ENCODE measurements around the gene PCBP3. TPM values are rescaled to one million over a fixed set of nuclear protein-coding genes. Genes with fewer than 3 reads are reported as not detected.

Gene PCBP3
- total and polyA plus RNA-seq, 2 of the 8 experiments (the other 6 are each of a cell fraction or from before 2014, with no cell fraction given) = 3.5 to 6.3 TPM

DNA sequence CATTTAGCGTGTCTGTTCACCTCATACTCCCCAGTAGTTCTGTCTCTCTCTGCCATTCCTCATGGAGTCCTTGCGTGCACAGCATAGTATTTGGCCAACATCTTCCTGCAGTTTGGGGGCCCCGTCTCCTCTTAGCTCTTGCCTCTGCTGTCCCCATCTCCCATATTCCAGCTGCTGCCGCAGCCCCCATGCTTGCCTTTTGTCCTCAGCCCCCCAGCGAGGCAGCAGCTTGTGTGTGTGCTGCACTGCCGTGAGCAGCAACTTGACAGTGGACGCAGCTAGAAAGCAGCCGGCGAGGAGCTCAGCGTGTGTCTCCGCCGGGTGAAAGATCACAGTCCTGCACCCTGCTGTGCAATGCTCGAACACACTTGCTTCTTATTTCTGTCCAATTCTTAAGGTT lies 173.8 kb downstream of the PCBP3 start:
- no peak overlapping the region for H3K4ac ChIP-seq (replicated peaks; ENCODE audit: insufficient read length, low read depth, low read length)
- 73% methylated on average over 13 of the region's 13 CpGs; no CpG with 5 or more reads in 1 of the 2 experiments for WGBS, 2 experiments (ENCODE audit: extremely low coverage in 1 of 2, insufficient coverage in 1 of 2, insufficient read length in 1 of 2, insufficient replicate concordance in 2 of 2, low coverage in 1 of 2, low lambda C conversion rate in 2 of 2, missing lambda C conversion rate in 1 of 2)
- H2BK5ac ChIP-seq (ENCODE audit: low read depth, low read length) = no peak overlapping the region
- no peak overlapping the region for H3K56ac ChIP-seq (replicated peaks; ENCODE audit: insufficient read length, low read depth, low read length)
- H2AFZ ChIP-seq (ENCODE audit: low read length) = no peak overlapping the region
- H4K91ac ChIP-seq (replicated peaks; ENCODE audit: insufficient read length, low read length) = no peak overlapping the region
- no peaks in the 10 kb centered on the region for H3K79me1 ChIP-seq (ENCODE audit: low read depth, low read length)
- DNase-seq (ENCODE audit: low read depth in 1 of 2, low spot score in 2 of 2) (no peak), FAIRE-seq (no peak)
- no peak overlapping the region for H3K23ac ChIP-seq (ENCODE audit: insufficient read length)
- H3K27me3 ChIP-seq (replicated peaks in 1 of 4; ENCODE audit: control insufficient read depth in 3 of 4, extremely low read depth in 1 of 4, insufficient read depth in 3 of 4, low read length in 3 of 4) = no peaks in the 10 kb centered on the region
- no peak overlapping the region for H3K4me2 ChIP-seq (ENCODE audit: insufficient read depth in 1 of 2, low read depth in 2 of 2, low read length in 2 of 2)
- no peak overlapping the region for H3K14ac ChIP-seq (ENCODE audit: insufficient read length)
- ChIA-PET CTCF (ENCODE audit: partially characterized antibody) (interaction anchor here (0.8 to 1.5 kb wide), 3 partner anchors 46 to 220 kb away, joined by 3 read pairs; no protein-coding TSS in a partner anchor), POLR2A (ENCODE audit: partially characterized antibody) (no interaction called here)
- no peak overlapping the region for H3K9ac ChIP-seq (replicated peaks in 1 of 4; ENCODE audit: extremely low read depth in 1 of 4, low read depth in 3 of 4, low read length in 3 of 4)
- H4K20me1 ChIP-seq (replicated peaks in 1 of 2; ENCODE audit: control insufficient read depth in 1 of 2, insufficient read depth in 2 of 2, low read length in 2 of 2) = peaks cover 0 to 2% of the 10 kb centered on the region in 2 experiments
- H3K18ac ChIP-seq (ENCODE audit: extremely low read depth, low read length) = no peak overlapping the region
- H4K8ac ChIP-seq (ENCODE audit: extremely low read depth, insufficient read depth, low read length) = no peak overlapping the region
- H2BK20ac ChIP-seq (ENCODE audit: low read length) = no peak overlapping the region
- H3K4me3 ChIP-seq (ENCODE audit: extremely low read depth in 1 of 4, insufficient read depth in 2 of 4, low read depth in 3 of 4, low read length in 4 of 4) = no peak overlapping the region
- H3K36me3 ChIP-seq (ENCODE audit: control insufficient read depth in 2 of 4, insufficient read depth in 4 of 4, low read length in 3 of 4) = no peaks in the 10 kb centered on the region
- H2BK12ac ChIP-seq (ENCODE audit: low read depth, low read length) = no peak overlapping the region
- H2BK120ac ChIP-seq (replicated peaks; ENCODE audit: low read depth, low read length) = no peak overlapping the region
- H2BK15ac ChIP-seq (ENCODE audit: low read length) = no peak overlapping the region
- H3K23me2 ChIP-seq (ENCODE audit: low read depth, low read length) = peaks cover 5% of the 10 kb centered on the region; the same call in 1 of the 2 replicates
- no peaks in the 10 kb centered on the region for H3K79me2 ChIP-seq (ENCODE audit: control insufficient read depth in 1 of 2, insufficient read depth in 2 of 2, low read length in 2 of 2)
- no peak overlapping the region for H3K27ac ChIP-seq (ENCODE audit: low read depth, low read length)
- H3K4me1 ChIP-seq (replicated peaks in 1 of 4; ENCODE audit: control insufficient read depth in 3 of 4, insufficient read depth in 4 of 4, low read length in 3 of 4) = peaks cover 0 to 8% (median 1%) of the 10 kb centered on the region in 4 experiments; a peak in 2 of 7 replicates
- H2AK5ac ChIP-seq (ENCODE audit: low read depth, low read length) = no peak overlapping the region
- no peaks in the 10 kb centered on the region for H3K9me3 ChIP-seq (ENCODE audit: insufficient read depth in 2 of 2, low read depth in 1 of 2, low read length in 1 of 2)
- no peak overlapping the region for H4K5ac ChIP-seq (ENCODE audit: insufficient read length, low read depth, low read length)
- TF ChIP-seq POLR2AphosphoS5 (IDR thresholded peaks at IDR 0.05; ENCODE audit: low read depth, low read length) (no peak), KDM4A (IDR thresholded peaks at IDR 0.05; ENCODE audit: low read depth, low read length, severe bottlenecking) (no peak), CEBPB (IDR thresholded peaks at IDR 0.05; ENCODE audit: low read depth, low read length) (no peak), KDM1A (IDR thresholded peaks at IDR 0.05; ENCODE audit: borderline replicate concordance, low read length) (no peak), NANOG (IDR thresholded peaks at IDR 0.05; ENCODE audit: insufficient read depth, low read depth, low read length, poor library complexity, severe bottlenecking) (no peak), CTBP2 (IDR thresholded peaks at IDR 0.05; ENCODE audit: borderline replicate concordance, insufficient read depth, insufficient read length, low read length) (no peak), NRF1 (IDR thresholded peaks at IDR 0.05; ENCODE audit: low read depth, low read length) (no peak), CHD1 (IDR thresholded peaks at IDR 0.05; ENCODE audit: low read depth, low read length) (no peak), CREB1 (IDR thresholded peaks at IDR 0.05) (no peak), POU5F1 (IDR thresholded peaks at IDR 0.05; ENCODE audit: low read depth, low read length) (no peak), SP1 (IDR thresholded peaks at IDR 0.05; ENCODE audit: low read depth, low read length) (no peak), RNF2 (IDR thresholded peaks at IDR 0.05; ENCODE audit: borderline replicate concordance, low read depth, low read length, missing control alignments, poor library complexity, severe bottlenecking) (no peak), SP2 (IDR thresholded peaks at IDR 0.05; ENCODE audit: low read length) (no peak), SIRT6 (IDR thresholded peaks at IDR 0.05; ENCODE audit: low read length) (no peak), YY1 (IDR thresholded peaks at IDR 0.05; ENCODE audit: low read depth, low read length) (no peak)
